PC-9 (cell line): ENCODE data around the gene LAD1. TPM values are rescaled to one million over a fixed set of nuclear protein-coding genes. Genes with fewer than 3 reads are reported as not detected.
A peak's percentile ranks its signal among the peaks of the same experiment; 100 is the strongest.

ENCODE experiments used
- BruUV-seq: library from RNA; stranded (reverse); fragments of 400-500 nt; replicated peaks from 2 replicates; lab custom pipeline; 2021; lab: Mats Ljungman, UMichigan
- CTCF ChIA-PET: fragments of 300-600 bp; sonication (Branson Sonifier 250); formaldehyde crosslinking; loops from one replicate; lab custom pipeline; 2022; ENCODE audit warnings: antibody characterized with exemption; lab: Charles Lee
- POLR2A ChIA-PET: fragments of 300-600 bp; sonication (Branson Sonifier 250); formaldehyde crosslinking; loops from one replicate; lab custom pipeline; 2022; ENCODE audit warnings: antibody characterized with exemption; ENCODE audit not compliant: unreplicated experiment; lab: Charles Lee
- DNase-seq, 2 experiments: peaks; one replicate each; pipeline versions ENCODE4 v3.0.0 to v3.0.0-alpha.2; 2015 to 2022; ENCODE audit warnings: mixed read lengths in 1 of 2
- H2AFZ ChIP-seq: fragments of 200-600 bp; sonication (generic); 2 replicates; pipeline ENCODE4 v1.8.1; 2017; ENCODE audit warnings: antibody characterized with exemption
- H3F3A ChIP-seq: fragments of 200-600 bp; sonication (generic); 2 replicates; pipeline ENCODE4 v1.8.1; 2017; ENCODE audit warnings: antibody characterized with exemption, mild to moderate bottlenecking, low read depth; ENCODE audit not compliant: insufficient read depth
- H3K27ac ChIP-seq: fragments of 200-600 bp; sonication (generic); 2 replicates; pipeline ENCODE4 v1.6.1; 2016; ENCODE audit warnings: mixed run types
- H3K27me3 ChIP-seq: fragments of 200-600 bp; sonication (generic); 2 replicates; pipeline ENCODE4 v1.6.1; 2016; ENCODE audit warnings: low read depth, mixed run types; ENCODE audit not compliant: insufficient read depth
- H3K36me3 ChIP-seq: fragments of 200-600 bp; sonication (generic); 2 replicates; pipeline ENCODE4 v1.6.1; 2016; ENCODE audit warnings: low read depth, mixed run types
- H3K4me1 ChIP-seq: fragments of 200-600 bp; sonication (generic); replicated peaks from 2 replicates; pipeline ENCODE4 v1.6.1; 2016; ENCODE audit warnings: mixed run types; ENCODE audit not compliant: insufficient read depth
- H3K4me2 ChIP-seq: fragments of 200-600 bp; sonication (generic); 2 replicates; pipeline ENCODE4 v1.6.1; 2017; ENCODE audit warnings: mixed run types
- H3K4me3 ChIP-seq: fragments of 200-600 bp; sonication (generic); 2 replicates; pipeline ENCODE4 v1.6.1; 2016; ENCODE audit warnings: mixed run types
- H3K79me2 ChIP-seq: fragments of 200-600 bp; sonication (generic); 2 replicates; pipeline ENCODE4 v1.6.1; 2017; ENCODE audit warnings: low read depth, mixed run types
- H3K9me2 ChIP-seq: fragments of 200-600 bp; sonication (generic); 2 replicates; pipeline ENCODE4 v1.8.1; 2017; ENCODE audit warnings: mild to moderate bottlenecking; ENCODE audit not compliant: insufficient read depth
- H3K9me3 ChIP-seq: fragments of 200-600 bp; sonication (generic); 2 replicates; pipeline ENCODE4 v1.8.1; 2016; ENCODE audit warnings: low read depth; ENCODE audit not compliant: insufficient read depth
- H4K20me1 ChIP-seq: fragments of 200-600 bp; sonication (generic); 2 replicates; pipeline ENCODE4 v1.8.1; 2017; ENCODE audit not compliant: insufficient read depth
- EZH2 ChIP-seq: fragments of 200-600 bp; sonication (generic); IDR thresholded peaks from 2 replicates; pipeline ENCODE4 v1.8.0; 2017; ENCODE audit warnings: antibody characterized with exemption, low read depth
- intact Hi-C: fragments of 100-400 bp; cut with micrococcal nuclease; formaldehyde crosslinking; loops from one replicate; pipeline ENCODE4 v1.10.0; 2022; ENCODE audit not compliant: unreplicated experiment
- total RNA-seq: library from RNA; stranded (reverse); gene quantifications from 2 replicates; pipeline ENCODE4 v1.2.3, GENCODE V29; 2021
- TF ChIP-seq, protein P1 (sequence below): fragments of 200-600 bp; sonication (generic); conservative IDR thresholded peaks from 2 replicates; pipeline ENCODE4 v1.6.1; 2017; ENCODE audit warnings: mixed run types, antibody characterized with exemption, mild to moderate bottlenecking, moderate library complexity

The LAD1 gene
- total RNA-seq, 1 experiment from 2014 or later, result 54.7 TPM

DNA sequence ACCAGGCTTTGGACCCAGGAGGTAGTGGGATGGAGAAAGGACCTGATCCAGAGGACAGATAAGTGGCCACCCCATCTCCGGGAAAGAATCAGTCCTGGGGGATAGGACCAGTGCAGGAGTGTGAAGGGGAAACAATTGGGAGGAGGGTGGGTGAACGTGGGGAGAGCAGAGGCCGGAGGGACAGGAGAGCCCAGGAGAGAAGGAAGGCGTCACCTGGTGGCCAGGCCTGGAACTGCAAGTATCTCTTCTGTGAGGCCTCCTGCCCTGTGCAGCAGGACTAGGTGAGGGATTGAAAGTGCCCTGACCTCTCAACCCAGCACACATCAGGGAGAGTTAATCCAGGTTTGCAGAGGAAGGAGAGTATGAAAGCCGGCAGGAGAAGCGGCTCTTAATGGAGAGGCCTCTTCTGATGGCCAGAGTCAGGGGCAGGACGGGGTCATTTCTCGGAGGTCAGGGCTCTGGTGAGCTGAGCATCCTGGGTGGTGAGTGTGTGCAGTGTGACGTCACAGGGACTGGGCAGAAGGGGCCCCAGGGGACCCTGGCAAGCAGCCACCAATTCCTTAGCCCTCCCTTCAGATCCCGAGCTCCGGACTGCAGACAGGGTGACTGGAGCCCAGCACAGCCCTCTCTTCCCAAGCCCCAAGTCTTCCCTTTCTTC is 9.2 kb upstream of the LAD1 start:
- Histone ChIP-seq H3K4me2 (no peak overlapping the region), H4K20me1 (no peaks in the 10 kb centered on the region), H3K36me3 (no peaks in the 10 kb centered on the region), H3F3A (no peaks in the 10 kb centered on the region), H2AFZ (no peak overlapping the region), H3K79me2 (no peaks in the 10 kb centered on the region), H3K9me2 (no peaks in the 10 kb centered on the region), H3K27me3 (peaks cover 9% of the 10 kb centered on the region; the same call in 1 of the 2 replicates), H3K4me1 (no peaks in the 10 kb centered on the region), H3K4me3 (no peak overlapping the region), H3K9me3 (no peaks in the 10 kb centered on the region), H3K27ac (no peak overlapping the region)
- CTCF ChIA-PET, result interaction anchor here (0.6 kb wide), 2 partner anchors 27 to 46 kb away, joined by 5 to 8 read pairs; no protein-coding TSS in a partner anchor
- intact Hi-C loops, result loop anchor here (1.0 to 5.0 kb wide), 4 partner anchors 23 to 154 kb away; no protein-coding TSS in a partner anchor
- POLR2A ChIA-PET, result no interaction called here
- DNase-seq, result peak; percentile 67 to 84
- no peak for TF ChIP-seq EZH2
- TF ChIP-seq, protein P1, sequence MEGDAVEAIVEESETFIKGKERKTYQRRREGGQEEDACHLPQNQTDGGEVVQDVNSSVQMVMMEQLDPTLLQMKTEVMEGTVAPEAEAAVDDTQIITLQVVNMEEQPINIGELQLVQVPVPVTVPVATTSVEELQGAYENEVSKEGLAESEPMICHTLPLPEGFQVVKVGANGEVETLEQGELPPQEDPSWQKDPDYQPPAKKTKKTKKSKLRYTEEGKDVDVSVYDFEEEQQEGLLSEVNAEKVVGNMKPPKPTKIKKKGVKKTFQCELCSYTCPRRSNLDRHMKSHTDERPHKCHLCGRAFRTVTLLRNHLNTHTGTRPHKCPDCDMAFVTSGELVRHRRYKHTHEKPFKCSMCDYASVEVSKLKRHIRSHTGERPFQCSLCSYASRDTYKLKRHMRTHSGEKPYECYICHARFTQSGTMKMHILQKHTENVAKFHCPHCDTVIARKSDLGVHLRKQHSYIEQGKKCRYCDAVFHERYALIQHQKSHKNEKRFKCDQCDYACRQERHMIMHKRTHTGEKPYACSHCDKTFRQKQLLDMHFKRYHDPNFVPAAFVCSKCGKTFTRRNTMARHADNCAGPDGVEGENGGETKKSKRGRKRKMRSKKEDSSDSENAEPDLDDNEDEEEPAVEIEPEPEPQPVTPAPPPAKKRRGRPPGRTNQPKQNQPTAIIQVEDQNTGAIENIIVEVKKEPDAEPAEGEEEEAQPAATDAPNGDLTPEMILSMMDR, result peak; percentile 95
- BruUV-seq, result no TSS peak

DNA sequence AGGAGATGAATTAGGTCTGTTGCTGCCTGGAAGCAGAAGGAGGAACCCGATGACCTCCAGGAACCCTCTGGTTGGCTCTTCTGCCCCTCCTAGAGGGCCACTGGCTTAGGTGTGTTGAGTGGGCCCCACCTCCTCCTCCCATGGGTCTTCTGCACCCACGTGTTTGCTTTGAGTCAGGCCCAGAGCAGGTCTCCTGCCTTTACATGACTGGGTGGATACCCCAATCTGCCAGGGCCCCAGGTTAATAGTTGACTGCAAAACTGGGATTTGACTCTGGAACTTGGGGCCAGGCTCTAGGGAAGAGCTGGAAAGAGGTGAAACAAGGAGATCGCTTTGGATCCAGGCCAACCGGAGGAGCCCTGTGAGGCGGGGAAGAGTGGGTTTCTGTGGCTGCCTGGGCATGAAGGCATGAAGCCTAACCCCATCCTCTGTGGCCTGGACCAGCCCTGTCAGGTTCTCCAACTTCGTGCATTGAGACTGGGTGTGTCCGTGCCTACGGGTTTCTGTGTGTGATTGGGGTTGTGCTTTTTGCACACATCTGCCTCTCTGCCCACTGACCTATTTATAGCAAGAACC is 7.8 kb upstream of the LAD1 start:
- Histone ChIP-seq H3K9me3 (no peaks in the 10 kb centered on the region), H4K20me1 (no peaks in the 10 kb centered on the region), H3K36me3 (no peaks in the 10 kb centered on the region), H2AFZ (no peak overlapping the region), H3K27ac (no peak overlapping the region), H3F3A (no peaks in the 10 kb centered on the region), H3K4me2 (no peak overlapping the region), H3K4me3 (no peak overlapping the region), H3K79me2 (no peaks in the 10 kb centered on the region), H3K27me3 (peaks cover 9% of the 10 kb centered on the region; the same call in 1 of the 2 replicates), H3K9me2 (no peaks in the 10 kb centered on the region), H3K4me1 (no peaks in the 10 kb centered on the region)
- no peak for DNase-seq
- intact Hi-C loops, result loop anchor here (5.0 kb wide), 1 partner anchor 45 kb away; no protein-coding TSS in a partner anchor
- ChIA-PET CTCF (no interaction called here), POLR2A (interaction anchor here (0.7 kb wide), 1 partner anchor 45 kb away, joined by 3 read pairs; no protein-coding TSS in a partner anchor)
- TF ChIP-seq EZH2, result no peak
- TF ChIP-seq, protein P1, result no peak
- no TSS peak for BruUV-seq

DNA sequence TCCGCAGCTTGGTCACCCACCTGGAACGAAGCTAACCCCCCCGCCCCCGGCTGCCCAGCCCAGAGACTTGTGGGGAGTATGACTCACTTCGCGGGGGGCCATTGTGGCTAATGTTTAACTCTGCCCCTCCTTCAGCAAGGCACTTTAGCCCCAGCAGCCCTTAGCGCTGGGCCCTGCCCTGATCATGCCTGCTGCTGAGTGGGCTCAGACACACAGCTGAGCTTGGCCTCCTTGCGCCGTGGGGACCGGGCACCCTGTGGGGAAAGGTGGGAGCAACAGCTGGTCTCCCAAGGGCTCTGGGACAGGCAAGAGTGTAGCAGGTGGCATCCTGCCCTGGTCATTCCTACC is 6.3 kb upstream of the LAD1 start:
- no TSS peak for BruUV-seq

More for the DNA sequence above, 6.3 kb upstream of the LAD1 start:
- Histone ChIP-seq H4K20me1 (no peaks in the 10 kb centered on the region), H3K4me2 (no peak overlapping the region), H2AFZ (no peak overlapping the region), H3K4me3 (no peak overlapping the region), H3F3A (no peaks in the 10 kb centered on the region), H3K27ac (no peak overlapping the region), H3K9me3 (no peaks in the 10 kb centered on the region), H3K27me3 (no peaks in the 10 kb centered on the region), H3K36me3 (no peaks in the 10 kb centered on the region), H3K79me2 (0 out of 2 replicates have a peak, but pooled peaks cover under 1% of the 10 kb centered on the region), H3K9me2 (no peaks in the 10 kb centered on the region), H3K4me1 (peaks cover 5% of the 10 kb centered on the region)
- ChIA-PET POLR2A (no interaction called here), CTCF (interaction anchor here (0.6 kb wide), 1 partner anchor 443 kb away, joined by 3 read pairs; no protein-coding TSS in a partner anchor)
- intact Hi-C loops, result loop anchor here (5.0 kb wide), 1 partner anchor 43 kb away; no protein-coding TSS in a partner anchor
- no peak for DNase-seq
- TF ChIP-seq, protein P1, result no peak
- TF ChIP-seq EZH2, result no peak
